Cardiac muscle cell (in vitro differentiated cells and primary cell): Measurements from ENCODE around the gene COLGALT1. TPM values are rescaled to one million over a fixed set of nuclear protein-coding genes. Genes with fewer than 3 reads are reported as not detected.
A peak's percentile ranks its signal among the peaks of the same experiment; 100 is the strongest.

Experiments
- DNase-seq, 2 donors: peaks; one replicate each; pipeline versions ENCODE4 v3.0.0 to v3.0.0-alpha.2; 2010 to 2017; ENCODE audit warnings: low read depth in 1 of 2, low spot score in 1 of 2
- H3K27ac ChIP-seq: fragments of 200-600 bp; sonication (generic); 2 replicates; pipeline ENCODE4 v1.5.1; 2016
- H3K27me3 ChIP-seq: fragments of 200-600 bp; sonication (generic); 2 replicates; pipeline ENCODE4 v1.6.0; 2016; ENCODE audit warnings: control low read depth
- H3K36me3 ChIP-seq: fragments of 200-600 bp; sonication (generic); 2 replicates; pipeline ENCODE4 v1.5.1; 2016; ENCODE audit warnings: control low read depth
- H3K4me1 ChIP-seq: fragments of 200-600 bp; sonication (generic); 2 replicates; pipeline ENCODE4 v1.8.1; 2017; ENCODE audit warnings: low read depth, mild to moderate bottlenecking, mixed run types
- H3K4me3 ChIP-seq: fragments of 200-600 bp; sonication (generic); 2 replicates; pipeline ENCODE4 v1.5.1; 2016; ENCODE audit warnings: mild to moderate bottlenecking
- H3K9me3 ChIP-seq: fragments of 200-600 bp; sonication (generic); 2 replicates; pipeline ENCODE4 v1.5.1; 2017; ENCODE audit warnings: low read depth, mild to moderate bottlenecking, control low read depth
- CTCF ChIP-seq: IDR thresholded peaks from 2 replicates; pipeline ENCODE4 v1.5.1; 2012; ENCODE audit warnings: low read depth, mild to moderate bottlenecking, low read length
- polyA plus RNA-seq: library from polyadenylated mRNA; unstranded; fragments of >200 nt; fragmentation: Nextera tagmentation; extraction: Ambion mirVana; gene quantifications from 2 replicates; pipeline ENCODE4 v1.2.1, GENCODE V29; 2016
- total RNA-seq: library from RNA; depleted of rRNA; stranded (reverse); fragments of >200 nt; gene quantifications from 2 replicates; pipeline ENCODE4 v1.2.3, GENCODE V29; 2016

Gene COLGALT1
- total and polyA plus RNA-seq, 2 experiments from 2014 or later: 41.1 to 93.5 TPM

GRCh38 chr19:17534767-17535166, 20.7 kb upstream of the COLGALT1 start:
- no peaks in the 10 kb centered on the region for H3K27me3 ChIP-seq
- no peak for TF ChIP-seq CTCF
- no peaks in the 10 kb centered on the region for H3K9me3 ChIP-seq
- no peak overlapping the region for H3K4me3 ChIP-seq
- H3K27ac ChIP-seq: no peak overlapping the region
- no peaks in the 10 kb centered on the region for H3K4me1 ChIP-seq
- H3K36me3 ChIP-seq: no peaks in the 10 kb centered on the region
- DNase-seq: no peak

GRCh38 chr19:17536955-17537354, 18.5 kb upstream of the COLGALT1 start:
- no peak for TF ChIP-seq CTCF
- Histone ChIP-seq H3K4me1 (no peaks in the 10 kb centered on the region), H3K4me3 (no peak overlapping the region), H3K27me3 (no peaks in the 10 kb centered on the region), H3K36me3 (no peaks in the 10 kb centered on the region), H3K9me3 (no peaks in the 10 kb centered on the region), H3K27ac (no peak overlapping the region)
- DNase-seq: no peak

- Histone ChIP-seq H3K27ac (no peak overlapping the region), H3K9me3 (no peaks in the 10 kb centered on the region), H3K4me1 (no peaks in the 10 kb centered on the region), H3K27me3 (no peaks in the 10 kb centered on the region), H3K36me3 (no peaks in the 10 kb centered on the region), H3K4me3 (peak overlapping the region; percentile 25)
- no peak for DNase-seq
- TF ChIP-seq CTCF: no peak
These were observed 16.7 kb upstream of the COLGALT1 start for GRCh38 chr19:17538684-17539237.

- peak; percentile 49 for TF ChIP-seq CTCF
- no peaks in the 10 kb centered on the region for H3K9me3 ChIP-seq
- no peaks in the 10 kb centered on the region for H3K36me3 ChIP-seq
- H3K27ac ChIP-seq: no peak overlapping the region
- H3K4me1 ChIP-seq: no peaks in the 10 kb centered on the region
- peak overlapping the region; percentile 25 for H3K4me3 ChIP-seq
- DNase-seq: peak; percentile 87 to 98
- no peaks in the 10 kb centered on the region for H3K27me3 ChIP-seq
These were observed 16.0 kb upstream of the COLGALT1 start for GRCh38 chr19:17539238-17540117.

GRCh38 chr19:17540174-17540573, 15.3 kb upstream of the COLGALT1 start:
- TF ChIP-seq CTCF: no peak
- H3K4me3 ChIP-seq: no peak overlapping the region

More at GRCh38 chr19:17540174-17540573, 15.3 kb upstream of the COLGALT1 start:
- Histone ChIP-seq H3K4me1 (no peaks in the 10 kb centered on the region), H3K36me3 (no peaks in the 10 kb centered on the region), H3K27me3 (no peaks in the 10 kb centered on the region), H3K9me3 (no peaks in the 10 kb centered on the region), H3K27ac (no peak overlapping the region)
- DNase-seq: no peak
